PFSK-1 (cell line): ENCODE data around the gene SPEF2.

Experiments used
- FOXP2 ChIP-seq: optimal IDR thresholded peaks from 2 replicates; pipeline ENCODE3; 2011; ENCODE audit warnings: borderline replicate concordance, control low read depth, inconsistent platforms; ENCODE audit not compliant: insufficient read depth; ENCODE audit errors: extremely low read length, extremely low read depth
- POLR2AphosphoS5 ChIP-seq: IDR thresholded peaks from 2 replicates; pipeline ENCODE4 v1.6.1; 2012; ENCODE audit warnings: low read depth, mild to moderate bottlenecking, control low read depth, low read length, moderate library complexity
- REST ChIP-seq, 2 experiments: IDR thresholded peaks; 2 replicates each; pipeline versions ENCODE4 v1.6.1 to v1.8.0; 2011 to 2012; ENCODE audit warnings: low read depth in 2 of 2, low read length in 2 of 2, control low read depth in 1 of 2, inconsistent platforms in 1 of 2, mild to moderate bottlenecking in 1 of 2, moderate library complexity in 1 of 2; ENCODE audit not compliant: insufficient read depth in 1 of 2
- SIN3A ChIP-seq: IDR thresholded peaks from 2 replicates; pipeline ENCODE4 v1.6.1; 2012; ENCODE audit warnings: mild to moderate bottlenecking, low read length, moderate library complexity, borderline replicate concordance; ENCODE audit not compliant: insufficient read depth
- TAF1 ChIP-seq: IDR thresholded peaks from 2 replicates; pipeline ENCODE4 v1.6.1; 2012; ENCODE audit warnings: low read length, control low read depth, borderline replicate concordance; ENCODE audit not compliant: insufficient read depth

Gene SPEF2

GRCh38 chr5:35776757-35777156, 159.1 kb downstream of the SPEF2 start:
- TF ChIP-seq TAF1 (no peak), FOXP2 (no peak), REST (IDR thresholded peaks at IDR 0.05; ENCODE audit: insufficient read depth in 1 of 2, low read depth in 2 of 2, low read length in 2 of 2) (no peak), SIN3A (no peak), POLR2AphosphoS5 (no peak)

- TF ChIP-seq REST (IDR thresholded peaks at IDR 0.05; ENCODE audit: insufficient read depth in 1 of 2, low read depth in 2 of 2, low read length in 2 of 2) (no peak), TAF1 (no peak), FOXP2 (no peak), POLR2AphosphoS5 (no peak), SIN3A (no peak)
Measured at GRCh38 chr5:35777358-35778087, 159.9 kb downstream of the SPEF2 start.

GRCh38 chr5:35778259-35778769, 160.7 kb downstream of the SPEF2 start:
- TF ChIP-seq FOXP2 (no peak), REST (IDR thresholded peaks at IDR 0.05; ENCODE audit: insufficient read depth in 1 of 2, low read depth in 2 of 2, low read length in 2 of 2) (no peak), TAF1 (no peak), SIN3A (no peak)

GRCh38 chr5:35780236-35780635, 162.6 kb downstream of the SPEF2 start:
- no peak for TF ChIP-seq FOXP2
- TF ChIP-seq TAF1: no peak
- TF ChIP-seq POLR2AphosphoS5: no peak
- no peak for TF ChIP-seq SIN3A
- no peak for TF ChIP-seq REST (IDR thresholded peaks at IDR 0.05; ENCODE audit: insufficient read depth in 1 of 2, low read depth in 2 of 2, low read length in 2 of 2)
